HG02973 (cell line): ENCODE results near the gene MCOLN1.
"Not testable (repeated sequence)": the region's sequence is repeated elsewhere in the genome, so short reads cannot be mapped to it uniquely, and the experiment has no call there.

Source experiments
- ATAC-seq: cut with Tn5 transposase; IDR thresholded peaks from one replicate; pipeline ENCODE4 v1.9.1; 2021; ENCODE audit warnings: moderate library complexity; ENCODE audit not compliant: unreplicated experiment

Gene MCOLN1

DNA sequence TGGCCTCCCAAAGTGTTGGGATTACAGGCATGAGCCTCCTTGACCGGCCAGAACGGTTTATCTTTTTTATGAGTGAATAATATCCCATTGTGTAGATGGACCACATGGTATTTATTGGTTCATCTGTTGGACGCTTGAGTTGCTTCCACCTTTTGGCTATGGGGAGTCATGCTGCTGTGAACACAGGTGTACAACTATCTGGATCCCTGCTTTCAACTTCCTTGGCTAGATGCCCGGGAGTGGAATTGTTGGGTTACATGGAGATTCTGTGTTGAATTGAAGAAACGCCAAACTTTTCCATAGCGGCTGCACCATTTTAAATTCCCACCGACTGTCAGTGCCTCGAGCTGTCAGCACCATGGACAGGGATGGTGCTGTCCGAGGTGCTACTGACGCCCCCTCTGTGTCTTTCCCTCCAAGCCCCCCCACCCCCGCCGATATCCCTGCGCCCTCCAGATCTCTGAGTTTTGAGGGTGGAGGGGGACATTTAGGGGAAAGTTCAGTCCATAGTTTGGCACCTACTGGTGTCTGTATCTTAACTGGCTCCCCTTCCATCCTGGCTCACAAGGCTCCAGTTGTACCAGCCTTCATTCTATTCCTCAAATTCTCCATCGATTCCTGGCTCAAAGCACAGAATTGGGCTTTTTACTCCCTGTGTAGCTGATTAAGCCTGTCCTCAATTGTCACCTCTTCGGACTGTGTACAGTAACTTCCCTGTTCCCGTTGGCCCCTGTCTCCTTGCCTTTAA, 40.4 kb downstream of the MCOLN1 start:
- no peak for ATAC-seq

DNA sequence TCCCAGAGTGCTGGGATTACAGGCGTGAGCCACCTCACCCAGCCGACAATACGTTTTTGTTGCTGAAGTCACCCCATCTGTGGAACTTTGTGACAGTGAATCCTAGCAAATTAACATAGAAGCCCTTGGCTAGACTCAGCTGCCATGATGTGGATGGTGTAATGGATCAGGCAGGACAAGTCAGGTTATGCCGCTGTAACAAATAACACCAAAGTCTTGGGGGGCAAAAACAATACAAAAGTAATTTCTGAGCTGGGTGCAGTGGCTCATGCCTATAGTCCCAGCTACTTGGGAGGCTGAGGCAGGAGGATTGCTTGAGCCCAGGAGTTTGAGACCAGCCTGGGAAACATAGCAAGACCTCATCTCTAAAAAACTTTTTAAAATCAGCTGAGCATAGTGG, 42.4 kb downstream of the MCOLN1 start:
- ATAC-seq = no peak

DNA sequence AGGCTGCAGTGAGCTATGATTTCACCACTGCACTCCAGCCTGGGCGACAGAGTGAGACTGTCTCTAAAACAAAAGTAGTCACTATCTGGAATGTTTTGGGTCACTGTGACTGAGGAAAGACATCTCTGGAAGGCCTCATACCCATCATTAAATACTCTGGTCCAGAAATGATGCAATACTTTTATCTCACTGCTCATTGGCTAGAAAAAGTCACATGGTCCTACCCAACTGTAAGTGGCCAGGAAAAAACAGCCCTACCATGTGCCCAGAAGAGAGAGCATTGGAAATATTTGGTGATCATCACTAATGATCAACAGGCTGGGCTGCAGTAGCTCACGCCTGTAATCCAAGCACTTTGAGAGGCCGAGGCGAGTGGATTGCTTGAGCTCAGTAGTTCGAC, 42.9 kb downstream of the MCOLN1 start:
- ATAC-seq = no peak

DNA sequence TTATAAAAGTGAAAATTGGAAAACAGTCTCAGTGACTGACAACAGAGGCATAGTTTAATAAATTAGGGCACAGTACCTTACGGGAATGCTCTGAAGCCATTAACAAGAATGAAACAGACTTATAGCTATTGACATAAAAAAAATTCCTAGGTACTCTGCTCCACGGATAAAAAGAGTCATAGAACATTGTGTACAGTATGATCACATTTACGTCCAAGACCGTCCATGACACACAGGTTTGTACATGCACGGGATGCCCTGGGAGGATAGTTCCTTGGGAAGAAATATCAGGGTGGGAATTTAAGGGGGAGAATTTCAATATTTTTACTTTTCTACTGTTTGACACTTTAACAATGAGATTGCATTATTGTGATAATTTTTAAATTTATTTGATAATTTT, 48.3 kb downstream of the MCOLN1 start:
- ATAC-seq = no peak

DNA sequence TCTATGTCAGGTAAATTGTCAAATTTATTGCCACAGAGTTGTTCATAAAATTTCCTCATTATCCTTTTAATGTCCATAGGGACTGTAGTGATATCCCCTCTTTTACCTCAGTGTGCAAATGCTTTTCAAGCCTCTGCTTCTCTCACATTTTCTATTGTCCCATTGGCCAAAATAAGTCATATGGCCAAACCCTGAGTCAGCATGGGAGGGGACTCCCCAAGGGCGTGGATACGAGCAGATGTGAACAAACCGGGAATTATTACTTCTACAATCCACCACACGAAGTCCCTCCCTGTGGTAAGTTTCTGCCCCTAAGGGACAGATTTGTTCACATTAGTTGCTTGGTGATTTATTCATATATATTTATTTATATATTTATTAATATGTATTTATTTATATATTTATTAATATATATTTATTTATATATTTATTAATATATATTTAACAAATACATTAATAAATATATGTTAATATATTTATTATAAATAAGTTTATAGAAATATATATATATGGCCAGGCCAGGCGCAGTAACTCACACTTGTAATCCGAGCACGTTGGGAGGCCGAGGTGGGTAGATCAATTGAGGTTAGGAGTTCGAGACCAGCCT, 53.1 kb downstream of the MCOLN1 start:
- ATAC-seq = no peak

DNA sequence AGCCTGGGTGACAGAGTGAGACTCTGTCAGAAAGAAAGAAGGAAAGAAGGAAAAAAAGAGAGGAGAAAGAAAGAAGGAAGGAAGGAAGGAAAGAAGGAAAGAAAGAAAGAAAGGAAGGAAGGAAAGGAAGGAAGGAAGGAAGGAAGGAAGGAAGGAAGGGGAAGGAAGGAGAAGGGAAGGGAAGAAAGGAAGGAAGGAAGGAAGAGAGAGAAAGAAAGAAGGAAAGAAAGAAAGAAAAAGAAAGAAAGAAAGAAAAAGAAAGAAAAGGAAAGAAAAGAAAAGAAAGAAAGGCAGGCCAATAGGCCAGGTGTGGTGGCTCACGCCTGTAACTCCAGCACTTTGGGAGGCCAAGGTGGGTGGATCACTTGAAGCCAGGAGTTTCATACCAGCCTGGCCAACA, 55.0 kb downstream of the MCOLN1 start:
- not testable (repeated sequence) for ATAC-seq

DNA sequence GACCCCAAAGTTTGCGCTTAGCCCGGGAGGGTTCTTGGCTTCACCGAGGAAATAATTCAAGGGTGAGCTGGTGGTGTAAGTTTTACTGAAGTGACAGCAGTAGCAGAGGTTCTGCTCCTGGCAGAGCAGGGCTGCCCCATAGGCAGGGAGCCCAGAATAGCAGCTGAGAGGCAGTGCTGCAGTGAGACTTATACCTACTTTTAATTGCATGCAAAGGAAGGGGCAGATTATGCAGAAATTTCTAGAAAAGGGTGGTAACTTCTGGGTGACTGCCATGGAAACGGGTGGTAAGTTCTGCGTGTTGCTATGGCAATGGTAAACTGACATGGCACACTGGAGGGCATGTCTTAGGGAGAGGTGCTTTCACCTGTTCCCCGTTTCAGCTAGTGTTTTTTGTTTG, 55.7 kb downstream of the MCOLN1 start:
- no peak for ATAC-seq

DNA sequence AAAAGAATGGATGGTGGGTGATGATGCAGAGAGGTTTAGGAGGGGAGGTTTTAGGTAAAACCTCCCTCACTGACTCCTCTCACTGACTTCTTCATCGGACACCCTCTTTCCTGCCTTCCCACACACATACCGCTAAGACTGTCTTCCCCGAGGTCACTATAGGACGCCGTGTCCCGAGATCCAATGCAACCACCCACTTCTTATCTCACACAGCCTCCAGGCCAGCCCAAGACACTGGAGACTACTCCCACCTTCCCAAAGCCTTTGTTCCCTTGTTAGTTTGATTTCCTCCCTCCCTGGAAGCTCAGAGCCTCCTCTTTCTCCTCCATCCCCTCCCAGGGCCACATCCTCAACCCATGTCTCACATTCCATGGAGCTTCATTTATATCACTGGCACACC, 56.8 kb downstream of the MCOLN1 start:
- ATAC-seq = no peak

DNA sequence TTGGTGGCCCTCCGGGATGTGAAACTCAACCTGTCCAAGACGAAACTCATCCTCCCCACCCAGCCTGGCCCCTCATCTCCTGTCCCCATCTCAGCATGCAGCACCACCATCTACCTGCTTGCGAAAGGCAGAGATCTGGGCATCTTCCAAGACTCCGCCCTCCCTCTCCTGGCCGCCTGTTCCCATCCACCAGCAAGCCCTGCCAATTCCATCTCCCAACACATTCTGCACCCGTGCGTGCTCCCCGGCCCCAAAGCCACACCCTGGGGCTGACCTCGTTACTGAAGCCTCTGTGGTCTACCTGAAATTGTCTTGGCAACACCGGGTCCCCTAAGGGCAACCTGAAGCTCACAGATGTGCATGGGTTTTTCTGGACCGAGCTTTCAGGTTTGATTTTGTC, 60.0 kb downstream of the MCOLN1 start:
- no peak for ATAC-seq
